Measurements from ENCODE around the gene DDN. TPM values are rescaled to one million over a fixed set of nuclear protein-coding genes. Genes with fewer than 3 reads are reported as not detected.

Gene DDN
- total RNA-seq, 1 experiment from 2014 or later: 3.5 TPM

- Histone ChIP-seq H3K4me1 (ENCODE audit: insufficient read depth, low read length) (no peaks in the 10 kb centered on the region), H4K20me1 (ENCODE audit: low read length) (no peaks in the 10 kb centered on the region), H3K4me3 (ENCODE audit: low read length) (no peak overlapping the region), H3K9me3 (ENCODE audit: low read length) (no peaks in the 10 kb centered on the region), H2AFZ (ENCODE audit: low read length) (no peak overlapping the region), H3K36me3 (ENCODE audit: low read depth, low read length) (peaks cover 45% of the 10 kb centered on the region), H3K4me2 (ENCODE audit: low read length) (no peak overlapping the region), H3K9me2 (replicated peaks; ENCODE audit: low read length) (no peaks in the 10 kb centered on the region), H3K9ac (ENCODE audit: low read length) (no peak overlapping the region), H3F3A (ENCODE audit: low read length, unreplicated experiment) (no peaks in the 10 kb centered on the region), H3K27me3 (ENCODE audit: low read length) (no peaks in the 10 kb centered on the region), H3K27ac (ENCODE audit: low read length) (no peak overlapping the region), H3K79me2 (ENCODE audit: low read length) (no peaks in the 10 kb centered on the region)
- no peak for DNase-seq
- CTCF ChIA-PET: no interaction called here
- POLR2A ChIA-PET (ENCODE audit: unreplicated experiment): no interaction called here
- no peak for ATAC-seq
- BruUV-seq (replicated peaks): no TSS peak
- no peak for TF ChIP-seq EZH2 (IDR thresholded peaks at IDR 0.05; ENCODE audit: low read length, unreplicated experiment)
- no peak for TF ChIP-seq EZH2phosphoT487 (IDR thresholded peaks at IDR 0.05; ENCODE audit: borderline replicate concordance, low read length)
- no peak for TF ChIP-seq CTCF (conservative IDR thresholded peaks at IDR 0.05; ENCODE audit: low read depth, low read length)
- intact Hi-C loops (cut with micrococcal nuclease): no loop called here
These were observed 33.7 kb upstream of the DDN start for GRCh38 chr12:49032679-49033447.

GRCh38 chr12:49032276-49032675 lies 33.1 kb upstream of the DDN start:
- ChIA-PET POLR2A (ENCODE audit: unreplicated experiment) (no interaction called here), CTCF (no interaction called here)
- ATAC-seq: no peak

More at GRCh38 chr12:49032276-49032675, 33.1 kb upstream of the DDN start:
- no peak overlapping the region for H2AFZ ChIP-seq (ENCODE audit: low read length)
- intact Hi-C loops (cut with micrococcal nuclease): no loop called here
- H3K9me2 ChIP-seq (replicated peaks; ENCODE audit: low read length): no peaks in the 10 kb centered on the region
- TSS peak; percentile 3 for BruUV-seq (replicated peaks)
- no peaks in the 10 kb centered on the region for H3K9me3 ChIP-seq (ENCODE audit: low read length)
- no peaks in the 10 kb centered on the region for H4K20me1 ChIP-seq (ENCODE audit: low read length)
- H3F3A ChIP-seq (ENCODE audit: low read length, unreplicated experiment): no peaks in the 10 kb centered on the region
- H3K9ac ChIP-seq (ENCODE audit: low read length): no peak overlapping the region
- H3K4me2 ChIP-seq (ENCODE audit: low read length): no peak overlapping the region
- no peak overlapping the region for H3K27ac ChIP-seq (ENCODE audit: low read length)
- H3K4me1 ChIP-seq (ENCODE audit: insufficient read depth, low read length): no peaks in the 10 kb centered on the region
- TF ChIP-seq EZH2 (IDR thresholded peaks at IDR 0.05; ENCODE audit: low read length, unreplicated experiment) (no peak), EZH2phosphoT487 (IDR thresholded peaks at IDR 0.05; ENCODE audit: borderline replicate concordance, low read length) (no peak), CTCF (conservative IDR thresholded peaks at IDR 0.05; ENCODE audit: low read depth, low read length) (no peak)
- H3K79me2 ChIP-seq (ENCODE audit: low read length): no peaks in the 10 kb centered on the region
- no peak overlapping the region for H3K4me3 ChIP-seq (ENCODE audit: low read length)
- H3K27me3 ChIP-seq (ENCODE audit: low read length): no peaks in the 10 kb centered on the region
- peaks cover 39% of the 10 kb centered on the region for H3K36me3 ChIP-seq (ENCODE audit: low read depth, low read length)
- no peak for DNase-seq

Data from PC-3 (cell line).